OCI-LY3 (cell line): ENCODE data around the gene CYS1.

Source experiments
- H2AFZ ChIP-seq: fragments of 200-600, 300-600 bp; shearing (Covaris generic); 2 replicates; pipeline ENCODE4 v1.6.0; 2014; ENCODE audit warnings: antibody characterized with exemption, low read depth, low read length
- H3K27ac ChIP-seq: fragments of 200-600, 300-600 bp; sonication (generic); 2 replicates; pipeline ENCODE4 v1.5.1; 2014; ENCODE audit warnings: mild to moderate bottlenecking, low read length, moderate library complexity, mixed read lengths
- H3K27me3 ChIP-seq: fragments of 200-600, 300-600 bp; sonication (generic); 2 replicates; pipeline ENCODE4 v1.6.1; 2014; ENCODE audit warnings: low read depth, low read length, mixed read lengths
- H3K36me3 ChIP-seq: fragments of 200-600, 300-600 bp; sonication (generic); replicated peaks from 2 replicates; pipeline ENCODE3; 2014; ENCODE audit warnings: low read depth, low read length, mixed read lengths
- H3K4me1 ChIP-seq: fragments of 300-600, 200-600 bp; sonication (generic); 2 replicates; pipeline ENCODE4 v1.6.1; 2014; ENCODE audit warnings: low read length, mixed read lengths
- H3K4me2 ChIP-seq: fragments of 200-600, 300-600 bp; sonication (generic); 2 replicates; pipeline ENCODE4 v1.6.1; 2014; ENCODE audit warnings: low read length, mixed read lengths
- H3K4me3 ChIP-seq: fragments of 300-600, 200-600 bp; sonication (generic); 2 replicates; pipeline ENCODE4 v1.5.1; 2014; ENCODE audit warnings: antibody characterized with exemption, mild to moderate bottlenecking, low read length, moderate library complexity
- H3K79me2 ChIP-seq: fragments of 300-600, 200-600 bp; shearing (Covaris generic); 2 replicates; pipeline ENCODE4 v1.6.1; 2014; ENCODE audit warnings: mild to moderate bottlenecking, low read length, mixed read lengths
- H3K9ac ChIP-seq: fragments of 300-600, 200-600 bp; shearing (Covaris generic); 2 replicates; pipeline ENCODE4 v1.6.0; 2014; ENCODE audit warnings: mild to moderate bottlenecking, low read length, moderate library complexity
- H3K9me3 ChIP-seq: fragments of 200-600, 300-600 bp; shearing (Covaris generic); 2 replicates; pipeline ENCODE4 v1.6.1; 2014; ENCODE audit warnings: low read length, mixed read lengths; ENCODE audit not compliant: insufficient read depth
- H4K20me1 ChIP-seq: fragments of 200-600, 300-600 bp; sonication (generic); 2 replicates; pipeline ENCODE4 v1.6.1; 2016; ENCODE audit warnings: low read length, mixed read lengths; ENCODE audit not compliant: insufficient read depth
- CTCF ChIP-seq: fragments of 200-600, 300-600 bp; sonication (generic); IDR thresholded peaks from 2 replicates; pipeline ENCODE4 v1.5.1; 2014; ENCODE audit warnings: antibody characterized with exemption, low read length, low read depth
- EZH2phosphoT487 ChIP-seq: fragments of 200-600 bp; shearing (Covaris generic); IDR thresholded peaks from 2 replicates; pipeline ENCODE4 v1.6.1; 2018; ENCODE audit warnings: antibody characterized with exemption, mixed run types, low read depth

The CYS1 gene

GRCh38 chr2:10071176-10071575, 9.0 kb downstream of the CYS1 start:
- Histone ChIP-seq H3K36me3 (no peaks in the 10 kb centered on the region), H3K27ac (no peak overlapping the region), H3K4me1 (peaks cover 7% of the 10 kb centered on the region), H3K4me2 (no peak overlapping the region), H2AFZ (no peak overlapping the region), H3K79me2 (no peaks in the 10 kb centered on the region), H3K4me3 (no peak overlapping the region), H3K9me3 (no peaks in the 10 kb centered on the region), H3K9ac (no peak overlapping the region), H3K27me3 (peaks cover 27% of the 10 kb centered on the region), H4K20me1 (no peaks in the 10 kb centered on the region)
- TF ChIP-seq EZH2phosphoT487 (no peak), CTCF (no peak)

- Histone ChIP-seq H3K27ac (no peak overlapping the region), H3K9ac (no peak overlapping the region), H4K20me1 (no peaks in the 10 kb centered on the region), H2AFZ (no peak overlapping the region), H3K9me3 (no peaks in the 10 kb centered on the region), H3K79me2 (no peaks in the 10 kb centered on the region), H3K36me3 (no peaks in the 10 kb centered on the region), H3K27me3 (0 out of 2 replicates have a peak, but pooled peaks cover 5% of the 10 kb centered on the region), H3K4me2 (no peak overlapping the region), H3K4me3 (no peak overlapping the region), H3K4me1 (0 out of 2 replicates have a peak, but pooled peaks cover 2% of the 10 kb centered on the region)
- TF ChIP-seq CTCF (no peak), EZH2phosphoT487 (no peak)
Measured at GRCh38 chr2:10067881-10068280, 12.3 kb downstream of the CYS1 start.

- Histone ChIP-seq H2AFZ (no peak overlapping the region), H3K4me1 (0 out of 2 replicates have a peak, but pooled peaks cover under 1% of the 10 kb centered on the region), H3K4me3 (no peak overlapping the region), H3K27me3 (0 out of 2 replicates have a peak, but pooled peaks cover 5% of the 10 kb centered on the region), H3K27ac (no peak overlapping the region), H3K79me2 (no peaks in the 10 kb centered on the region), H3K9ac (no peak overlapping the region), H3K4me2 (no peak overlapping the region), H3K36me3 (no peaks in the 10 kb centered on the region), H3K9me3 (no peaks in the 10 kb centered on the region), H4K20me1 (no peaks in the 10 kb centered on the region)
- no peak for TF ChIP-seq EZH2phosphoT487
- no peak for TF ChIP-seq CTCF
Measured at GRCh38 chr2:10067330-10067729, 12.9 kb downstream of the CYS1 start.

- Histone ChIP-seq H3K27me3 (0 out of 2 replicates have a peak, but pooled peaks cover 3% of the 10 kb centered on the region), H3K9ac (no peak overlapping the region), H3K4me2 (no peak overlapping the region), H4K20me1 (no peaks in the 10 kb centered on the region), H3K36me3 (no peaks in the 10 kb centered on the region), H3K79me2 (no peaks in the 10 kb centered on the region), H3K27ac (no peak overlapping the region), H3K4me1 (no peaks in the 10 kb centered on the region), H3K4me3 (no peak overlapping the region), H2AFZ (no peak overlapping the region), H3K9me3 (no peaks in the 10 kb centered on the region)
- TF ChIP-seq EZH2phosphoT487: no peak
- TF ChIP-seq CTCF: no peak
Measured at GRCh38 chr2:10065773-10066055, 14.5 kb downstream of the CYS1 start.
